ENCODE measurements around the gene SP1. TPM values are rescaled to one million over a fixed set of nuclear protein-coding genes. Genes with fewer than 3 reads are reported as not detected.

SP1 gene
- total and polyA plus RNA-seq, 9 of the 15 experiments (the other 6 are each of a cell fraction or from before 2014, with no cell fraction given) = 8.0 to 65.5 (median 41.6) TPM

DNA sequence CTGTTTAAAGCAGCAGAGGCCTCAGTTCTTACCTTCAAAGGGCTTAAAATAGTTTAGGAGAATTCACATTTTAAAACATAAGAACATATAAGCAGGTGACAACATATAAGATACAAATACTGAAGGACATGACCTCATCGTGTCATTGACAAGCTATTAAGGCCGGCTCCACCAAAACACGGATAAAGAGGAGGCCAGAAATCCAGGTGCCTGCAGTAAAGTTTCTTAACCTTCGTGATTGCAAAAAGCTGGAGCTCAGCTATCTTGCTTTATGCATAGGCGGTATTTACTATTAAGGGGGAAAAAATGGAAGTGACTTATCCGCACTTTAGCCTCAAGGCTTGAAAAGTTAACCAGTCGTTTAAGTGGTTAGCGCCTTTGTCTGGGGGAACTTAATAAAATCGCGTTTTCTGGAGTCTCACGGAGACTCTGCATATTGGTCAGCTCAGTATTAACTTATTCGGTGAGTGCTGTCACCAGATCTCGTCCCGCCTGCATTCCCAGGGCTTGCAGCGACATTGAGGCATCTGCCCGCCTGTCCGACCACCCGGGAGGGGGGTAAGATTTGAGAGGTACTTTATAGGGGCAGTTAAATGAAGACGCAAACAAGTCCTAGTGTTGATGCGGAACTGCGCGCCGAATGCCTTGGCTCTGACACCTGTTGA, 1.1 kb upstream of the SP1 start (continued):
- TF ChIP-seq, protein P1, sequence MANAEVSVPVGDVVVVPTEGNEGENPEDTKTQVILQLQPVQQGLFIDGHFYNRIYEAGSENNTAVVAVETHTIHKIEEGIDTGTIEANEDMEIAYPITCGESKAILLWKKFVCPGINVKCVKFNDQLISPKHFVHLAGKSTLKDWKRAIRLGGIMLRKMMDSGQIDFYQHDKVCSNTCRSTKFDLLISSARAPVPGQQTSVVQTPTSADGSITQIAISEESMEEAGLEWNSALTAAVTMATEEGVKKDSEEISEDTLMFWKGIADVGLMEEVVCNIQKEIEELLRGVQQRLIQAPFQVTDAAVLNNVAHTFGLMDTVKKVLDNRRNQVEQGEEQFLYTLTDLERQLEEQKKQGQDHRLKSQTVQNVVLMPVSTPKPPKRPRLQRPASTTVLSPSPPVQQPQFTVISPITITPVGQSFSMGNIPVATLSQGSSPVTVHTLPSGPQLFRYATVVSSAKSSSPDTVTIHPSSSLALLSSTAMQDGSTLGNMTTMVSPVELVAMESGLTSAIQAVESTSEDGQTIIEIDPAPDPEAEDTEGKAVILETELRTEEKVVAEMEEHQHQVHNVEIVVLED (CRISPR knock-in tag; IDR thresholded peaks at IDR 0.05) = no peak
- TF ChIP-seq NCOA1 (IDR thresholded peaks at IDR 0.05; ENCODE audit: low read depth) (no peak), FOSL1 (tag; conservative IDR thresholded peaks at IDR 0.05) (0 out of 2 replicates have a peak, but pooled peaks have one; percentile 24), KLF10 (CRISPR knock-in tag; IDR thresholded peaks at IDR 0.05) (no peak), ATF1 (CRISPR knock-in tag; IDR thresholded peaks at IDR 0.05) (no peak), ATF1 (tag; IDR thresholded peaks at IDR 0.05) (no peak), ZNF830 (CRISPR knock-in tag; IDR thresholded peaks at IDR 0.05) (peak; percentile 78; the same call in 1 of the 2 replicates), ZNF780A (CRISPR knock-in tag; IDR thresholded peaks at IDR 0.05) (no peak), ZNF12 (CRISPR knock-in tag; IDR thresholded peaks at IDR 0.05) (no peak), CEBPG (CRISPR knock-in tag; IDR thresholded peaks at IDR 0.05) (no peak), CEBPG (tag; conservative IDR thresholded peaks at IDR 0.05 in 1 of 2, IDR thresholded peaks at IDR 0.05 in 1 of 2) (no peak; a peak in 1 of 4 replicates), ZBTB7A (IDR thresholded peaks at IDR 0.05; ENCODE audit: borderline replicate concordance, control insufficient read depth, low read depth, low read length) (no peak), RNF2 (IDR thresholded peaks at IDR 0.05) (no peak; the same call in 1 of the 2 replicates), PRPF4 (IDR thresholded peaks at IDR 0.05; ENCODE audit: insufficient read depth, low read depth, low read length, poor library complexity, severe bottlenecking) (no peak), ZFP36 (IDR thresholded peaks at IDR 0.05; ENCODE audit: low read depth, low read length, partially characterized antibody) (no peak), NCOA6 (IDR thresholded peaks at IDR 0.05) (no peak), PCBP2 (IDR thresholded peaks at IDR 0.05; ENCODE audit: low read depth, low read length, poor library complexity, severe bottlenecking) (no peak), FOXA3 (CRISPR knock-in tag; conservative IDR thresholded peaks at IDR 0.05 in 1 of 2, IDR thresholded peaks at IDR 0.05 in 1 of 2) (no peak), FOXJ2 (tag; IDR thresholded peaks at IDR 0.05) (no peak), SMAD4 (CRISPR knock-in tag; conservative IDR thresholded peaks at IDR 0.05) (peak; percentile 57; the same call in 1 of the 2 replicates), MCM2 (IDR thresholded peaks at IDR 0.05; ENCODE audit: low read depth) (no peak), POLR3A (IDR thresholded peaks at IDR 0.05; ENCODE audit: borderline replicate concordance, extremely low read depth, insufficient read depth, insufficient read length) (no peak), JUND (IDR thresholded peaks at IDR 0.05; ENCODE audit: borderline replicate concordance, low read depth, low read length) (peak; percentile 34; the same call in 1 of the 2 replicates), JUND (tag; IDR thresholded peaks at IDR 0.05; ENCODE audit: borderline replicate concordance, low read depth, low read length) (no peak)
- TF ChIP-seq, protein P2, sequence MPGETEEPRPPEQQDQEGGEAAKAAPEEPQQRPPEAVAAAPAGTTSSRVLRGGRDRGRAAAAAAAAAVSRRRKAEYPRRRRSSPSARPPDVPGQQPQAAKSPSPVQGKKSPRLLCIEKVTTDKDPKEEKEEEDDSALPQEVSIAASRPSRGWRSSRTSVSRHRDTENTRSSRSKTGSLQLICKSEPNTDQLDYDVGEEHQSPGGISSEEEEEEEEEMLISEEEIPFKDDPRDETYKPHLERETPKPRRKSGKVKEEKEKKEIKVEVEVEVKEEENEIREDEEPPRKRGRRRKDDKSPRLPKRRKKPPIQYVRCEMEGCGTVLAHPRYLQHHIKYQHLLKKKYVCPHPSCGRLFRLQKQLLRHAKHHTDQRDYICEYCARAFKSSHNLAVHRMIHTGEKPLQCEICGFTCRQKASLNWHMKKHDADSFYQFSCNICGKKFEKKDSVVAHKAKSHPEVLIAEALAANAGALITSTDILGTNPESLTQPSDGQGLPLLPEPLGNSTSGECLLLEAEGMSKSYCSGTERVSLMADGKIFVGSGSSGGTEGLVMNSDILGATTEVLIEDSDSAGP (CRISPR knock-in tag; IDR thresholded peaks at IDR 0.05) = no peak
- TF ChIP-seq, protein P3, sequence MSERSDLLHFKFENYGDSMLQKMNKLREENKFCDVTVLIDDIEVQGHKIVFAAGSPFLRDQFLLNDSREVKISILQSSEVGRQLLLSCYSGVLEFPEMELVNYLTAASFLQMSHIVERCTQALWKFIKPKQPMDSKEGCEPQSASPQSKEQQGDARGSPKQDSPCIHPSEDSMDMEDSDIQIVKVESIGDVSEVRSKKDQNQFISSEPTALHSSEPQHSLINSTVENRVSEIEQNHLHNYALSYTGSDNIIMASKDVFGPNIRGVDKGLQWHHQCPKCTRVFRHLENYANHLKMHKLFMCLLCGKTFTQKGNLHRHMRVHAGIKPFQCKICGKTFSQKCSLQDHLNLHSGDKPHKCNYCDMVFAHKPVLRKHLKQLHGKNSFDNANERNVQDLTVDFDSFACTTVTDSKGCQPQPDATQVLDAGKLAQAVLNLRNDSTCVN (CRISPR knock-in tag; IDR thresholded peaks at IDR 0.05) = no peak; the same call in 1 of the 2 replicates
